ENCODE measurements around the gene LRR1. TPM values are rescaled to one million over a fixed set of nuclear protein-coding genes. Genes with fewer than 3 reads are reported as not detected.
A peak's percentile ranks its signal among the peaks of the same experiment; 100 is the strongest.

LRR1 gene
- total and polyA plus RNA-seq, 9 of the 15 experiments (the other 6 are each of a cell fraction or from before 2014, with no cell fraction given), result 26.5 to 58.1 (median 31.8) TPM

DNA sequence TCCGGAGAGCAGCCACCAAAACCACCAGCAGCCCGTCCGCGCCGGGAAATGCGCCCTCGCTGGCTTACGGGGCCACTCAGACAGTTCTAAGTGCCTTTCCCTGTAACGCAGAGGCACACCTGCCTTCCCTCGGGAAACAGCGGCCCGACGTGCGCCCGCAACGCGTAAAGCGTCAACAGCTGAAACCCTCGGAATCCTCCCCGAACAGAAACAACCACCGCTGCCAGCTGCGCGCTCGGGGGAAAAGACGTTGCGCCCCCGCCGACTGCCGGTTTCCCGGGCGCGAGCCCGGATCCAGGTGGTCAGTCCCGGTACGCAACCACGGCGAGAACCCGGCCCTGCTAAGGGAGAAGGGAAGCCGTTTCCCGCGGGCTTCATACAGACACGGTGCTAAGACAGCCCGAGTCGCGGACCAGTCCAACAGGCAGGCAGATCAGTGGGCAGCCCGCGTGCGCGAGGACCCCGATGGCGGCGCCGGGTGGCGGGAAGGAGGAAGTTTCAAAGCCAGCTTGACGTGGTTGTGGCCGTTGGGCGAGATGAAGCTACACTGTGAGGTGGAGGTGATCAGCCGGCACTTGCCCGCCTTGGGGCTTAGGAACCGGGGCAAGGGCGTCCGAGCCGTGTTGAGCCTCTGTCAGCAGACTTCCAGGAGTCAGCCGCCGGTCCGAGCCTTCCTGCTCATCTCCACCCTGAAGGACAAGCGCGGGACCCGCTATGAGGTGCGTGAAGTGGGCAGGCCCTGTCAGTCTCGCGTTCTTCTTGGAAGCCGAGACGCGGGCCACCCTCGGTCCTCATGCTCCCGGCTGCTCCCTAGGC, at the start of gene LRR1 (continued):
- TF ChIP-seq PREB (CRISPR knock-in tag; IDR thresholded peaks at IDR 0.05) (no peak), RFX7 (CRISPR knock-in tag; IDR thresholded peaks at IDR 0.05) (no peak), HOXB6 (CRISPR knock-in tag; IDR thresholded peaks at IDR 0.05; ENCODE audit: borderline replicate concordance) (no peak), STAT5B (CRISPR knock-in tag; IDR thresholded peaks at IDR 0.05) (no peak), POLR2G (IDR thresholded peaks at IDR 0.05; ENCODE audit: low read depth, low read length) (peak; percentile 96), BHLHE40 (IDR thresholded peaks at IDR 0.05; ENCODE audit: low read length) (0 out of 2 replicates have a peak, but pooled peaks have one; percentile 1), HDAC3 (IDR thresholded peaks at IDR 0.05; ENCODE audit: borderline replicate concordance, partially characterized antibody) (no peak), CBX3 (IDR thresholded peaks at IDR 0.05; ENCODE audit: borderline replicate concordance in 1 of 2, low read length in 2 of 2) (no peak; a peak in 1 of 3 replicates), ZBTB9 (CRISPR knock-in tag; IDR thresholded peaks at IDR 0.05) (no peak), PCBP2 (IDR thresholded peaks at IDR 0.05; ENCODE audit: low read depth, low read length, poor library complexity, severe bottlenecking) (no peak), ZNF518B (CRISPR knock-in tag; IDR thresholded peaks at IDR 0.05) (no peak), HEY1 (CRISPR knock-in tag; IDR thresholded peaks at IDR 0.05; ENCODE audit: borderline replicate concordance) (no peak), ZFP30 (CRISPR knock-in tag; IDR thresholded peaks at IDR 0.05; ENCODE audit: borderline replicate concordance) (no peak), DLX4 (CRISPR knock-in tag; IDR thresholded peaks at IDR 0.05) (no peak), MAX (CRISPR knock-in tag; IDR thresholded peaks at IDR 0.05) (peak; percentile 55; the same call in 1 of the 2 replicates), ETV6 (IDR thresholded peaks at IDR 0.05; ENCODE audit: borderline replicate concordance in 1 of 2, low read depth in 2 of 2, low read length in 1 of 2) (no peak), ETV6 (CRISPR knock-in tag; IDR thresholded peaks at IDR 0.05; ENCODE audit: borderline replicate concordance) (no peak), THRAP3 (IDR thresholded peaks at IDR 0.05; ENCODE audit: borderline replicate concordance) (no peak)

Data from K562 (cell line).